SK-N-SH (cell line): Measurements from ENCODE around the gene SURF6. TPM values are rescaled to one million over a fixed set of nuclear protein-coding genes. Genes with fewer than 3 reads are reported as not detected.

Experiments used
- CTCF ChIA-PET: fragments of 300-600, 350-600 bp; formaldehyde crosslinking; extraction: SDS; loops from one replicate; lab custom pipeline; 2021; lab: Yijun Ruan, JAX
- POLR2A ChIA-PET: fragments of 350-600 bp; sonication (Branson Sonifier 250); formaldehyde crosslinking; extraction: SDS; loops from one replicate; lab custom pipeline; 2020; ENCODE audit warnings: antibody characterized with exemption, inconsistent platforms; lab: Yijun Ruan, JAX
- DNase-seq: peaks from one replicate; pipeline ENCODE4 v3.0.0; 2012
- H2AFZ ChIP-seq: fragments of 200-600 bp; sonication (generic); 2 replicates; pipeline ENCODE4 v1.8.1; 2016; ENCODE audit warnings: antibody characterized with exemption, mild to moderate bottlenecking, low read depth
- H3F3A ChIP-seq: fragments of 200-600 bp; sonication (generic); replicated peaks from 2 replicates; pipeline ENCODE3; 2016; ENCODE audit warnings: antibody characterized with exemption, mild to moderate bottlenecking; ENCODE audit not compliant: insufficient read depth
- H3K27ac ChIP-seq, 2 experiments: fragments of 200-500 bp in 1 of 2; fragments of 200-600 bp in 1 of 2; sonication (Bioruptor generic) in 1 of 2; sonication (generic), shearing (Covaris generic) in 1 of 2; 2 replicates each; pipeline versions ENCODE4 v1.5.1 to v1.6.1; 2014 to 2016; ENCODE audit warnings: low read depth in 2 of 2, inconsistent platforms in 1 of 2, low read length in 1 of 2, mild to moderate bottlenecking in 1 of 2, mixed read lengths in 1 of 2
- H3K27me3 ChIP-seq: fragments of 200-600 bp; sonication (generic), shearing (Covaris generic); 2 replicates; pipeline ENCODE4 v1.6.1; 2016; ENCODE audit warnings: mixed run types; ENCODE audit not compliant: insufficient read depth
- H3K36me3 ChIP-seq, 2 experiments: fragments of 200-500 bp in 1 of 2; fragments of 200-600 bp in 1 of 2; sonication (Bioruptor generic) in 1 of 2; sonication (generic) in 1 of 2; replicated peaks in 1 of 2; 2 replicates each; pipeline versions ENCODE3 to v1.5.1; 2014 to 2016; ENCODE audit warnings: low read length in 1 of 2, mild to moderate bottlenecking in 1 of 2; ENCODE audit not compliant: insufficient read depth in 2 of 2, control insufficient read depth in 1 of 2
- H3K4me1 ChIP-seq, 2 experiments: fragments of 200-500 bp in 1 of 2; fragments of 200-600 bp in 1 of 2; sonication (Bioruptor generic) in 1 of 2; sonication (generic), shearing (Covaris generic) in 1 of 2; 2 replicates each; pipeline versions ENCODE4 v1.5.1 to v1.6.1; 2014 to 2016; ENCODE audit warnings: low read depth in 1 of 2, low read length in 1 of 2, mixed run types in 1 of 2; ENCODE audit not compliant: insufficient read depth in 2 of 2, control insufficient read depth in 1 of 2
- H3K4me2 ChIP-seq: fragments of 200-600 bp; sonication (generic), shearing (Covaris generic); 2 replicates; pipeline ENCODE4 v1.6.1; 2017; ENCODE audit warnings: mixed run types
- H3K4me3 ChIP-seq, 2 experiments: fragments of 200-500 bp in 1 of 2; fragments of 200-600 bp in 1 of 2; sonication (Bioruptor generic) in 1 of 2; sonication (generic), shearing (Covaris generic) in 1 of 2; 2 replicates each; pipeline versions ENCODE4 v1.5.1 to v1.8.1; 2014 to 2016; ENCODE audit warnings: low read depth in 2 of 2, inconsistent platforms in 1 of 2, low read length in 1 of 2, mild to moderate bottlenecking in 1 of 2, mixed read lengths in 1 of 2, moderate library complexity in 1 of 2
- H3K79me2 ChIP-seq: fragments of 200-600 bp; sonication (generic); 2 replicates; pipeline ENCODE4 v1.8.1; 2017; ENCODE audit warnings: mild to moderate bottlenecking; ENCODE audit not compliant: insufficient read depth
- H3K9ac ChIP-seq: fragments of 200-600 bp; sonication (generic); 2 replicates; pipeline ENCODE4 v1.6.1; 2017; ENCODE audit warnings: mixed run types
- H3K9me2 ChIP-seq: fragments of 200-600 bp; sonication (generic); 2 replicates; pipeline ENCODE4 v1.6.1; 2017; ENCODE audit warnings: mixed run types
- H3K9me3 ChIP-seq: fragments of 200-600 bp; sonication (generic); 2 replicates; pipeline ENCODE4 v1.6.1; 2017; ENCODE audit warnings: mixed run types, mild to moderate bottlenecking, moderate library complexity
- H4K20me1 ChIP-seq: fragments of 200-600 bp; sonication (generic); 2 replicates; pipeline ENCODE4 v1.6.1; 2017; ENCODE audit warnings: mild to moderate bottlenecking, mixed run types; ENCODE audit not compliant: insufficient read depth
- ELF1 ChIP-seq: IDR thresholded peaks from 2 replicates; pipeline ENCODE4 v1.4.0; 2012
- EP300 ChIP-seq, 2 experiments: IDR thresholded peaks; 2 replicates each; pipeline versions ENCODE4 v1.4.0 to v1.6.1; 2012; ENCODE audit warnings: borderline replicate concordance in 1 of 2, low read depth in 1 of 2, low read length in 1 of 2
- EZH2phosphoT487 ChIP-seq: fragments of 200-600 bp; sonication (generic); IDR thresholded peaks from 2 replicates; pipeline ENCODE4 v1.6.1; 2017; ENCODE audit warnings: low read depth, mixed run types, mild to moderate bottlenecking, antibody characterized with exemption, moderate library complexity, borderline replicate concordance
- FOSL2 ChIP-seq: IDR thresholded peaks from 2 replicates; pipeline ENCODE4 v1.4.0; 2012; ENCODE audit warnings: low read depth, mild to moderate bottlenecking, moderate library complexity, borderline replicate concordance
- FOXJ3 ChIP-seq: sonication (generic); formaldehyde crosslinking; IDR thresholded peaks from 2 replicates; pipeline ENCODE4 v1.5.1; 2020; ENCODE audit warnings: mild to moderate bottlenecking, missing genetic modification reagents
- FOXM1 ChIP-seq: IDR thresholded peaks from 2 replicates; pipeline ENCODE4 v1.4.0; 2012; ENCODE audit warnings: low read depth, mild to moderate bottlenecking
- MXI1 ChIP-seq: IDR thresholded peaks from 2 replicates; pipeline ENCODE4 v1.6.1; 2012; ENCODE audit warnings: mild to moderate bottlenecking, low read depth, low read length, improper control_type of control experiment
- NFIC ChIP-seq: IDR thresholded peaks from 2 replicates; pipeline ENCODE4 v1.4.0; 2012; ENCODE audit warnings: borderline replicate concordance
- POLR2AphosphoS5 ChIP-seq: IDR thresholded peaks from 2 replicates; pipeline ENCODE4 v1.6.1; 2012; ENCODE audit warnings: low read depth, low read length
- RAD21 ChIP-seq: IDR thresholded peaks from 2 replicates; pipeline ENCODE4 v1.6.1; 2012; ENCODE audit warnings: mild to moderate bottlenecking, low read length
- SIN3A ChIP-seq: IDR thresholded peaks from 2 replicates; pipeline ENCODE4 v1.6.1; 2012; ENCODE audit warnings: low read depth, mild to moderate bottlenecking, low read length, moderate library complexity, borderline replicate concordance
- SMC3 ChIP-seq: IDR thresholded peaks from 2 replicates; pipeline ENCODE4 v1.6.1; 2012; ENCODE audit warnings: low read depth, low read length, improper control_type of control experiment
- TAF1 ChIP-seq: IDR thresholded peaks from 2 replicates; pipeline ENCODE4 v1.6.1; 2012; ENCODE audit warnings: low read depth, mild to moderate bottlenecking, low read length, moderate library complexity, borderline replicate concordance
- TCF12 ChIP-seq: IDR thresholded peaks from 2 replicates; pipeline ENCODE4 v1.4.0; 2012
- YY1 ChIP-seq: IDR thresholded peaks from 2 replicates; pipeline ENCODE4 v1.4.0; 2012; ENCODE audit warnings: low read depth, mild to moderate bottlenecking
- WGBS: methylation state at CpG from one replicate; pipeline ENCODE4 v1.1.6; 2017; ENCODE audit warnings: low lambda C conversion rate; 5-methylcytosine and 5-hydroxymethylcytosine counted together
- polyA plus RNA-seq, 3 experiments: library from polyadenylated mRNA; depleted of rRNA; stranded (reverse); fragments of >200 nt; gene quantifications; 2 replicates each; pipeline ENCODE4 v1.2.3, GENCODE V29; 2012
- TF ChIP-seq, protein P1 (sequence below): IDR thresholded peaks from 2 replicates; pipeline ENCODE4 v1.4.0; 2012; ENCODE audit warnings: low read depth
- TF ChIP-seq, protein P2 (sequence below): IDR thresholded peaks from 2 replicates; pipeline ENCODE4 v1.4.0; 2012; ENCODE audit warnings: low read depth, borderline replicate concordance
- TF ChIP-seq, protein P3 (sequence below): IDR thresholded peaks from 2 replicates; pipeline ENCODE4 v1.4.0; 2012; ENCODE audit warnings: low read depth, borderline replicate concordance
- TF ChIP-seq, protein P4 (sequence below): IDR thresholded peaks from 2 replicates; pipeline ENCODE4; 2012

Gene SURF6
- polyA plus RNA-seq, 1 of the 3 experiments (the other 2 are of a cell fraction), result 44.5 TPM

DNA sequence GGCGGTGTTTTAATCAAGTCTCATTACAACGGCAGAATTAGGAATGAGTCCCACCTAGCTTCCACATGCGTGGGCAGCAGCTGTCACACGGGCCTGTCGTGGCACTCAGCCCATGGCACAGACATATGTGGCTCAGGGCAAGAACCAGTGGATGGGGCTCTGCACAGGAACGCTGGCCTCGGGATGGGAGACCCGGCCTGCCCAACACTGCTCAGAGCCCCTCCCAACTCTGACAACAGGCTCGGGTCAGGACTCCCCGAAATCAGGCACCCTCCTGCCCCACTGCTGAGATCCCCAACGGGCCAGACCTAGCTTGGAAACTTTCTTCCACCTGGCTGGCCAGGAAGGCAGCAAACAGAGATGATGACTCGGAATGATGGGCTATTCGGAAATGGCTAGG is 4.9 kb upstream of the SURF6 start:
- Histone ChIP-seq H3K9me3 (no peaks in the 10 kb centered on the region), H3F3A (peaks cover 6% of the 10 kb centered on the region), H3K4me1 (peaks cover 0 to 5% of the 10 kb centered on the region in 2 experiments; a peak in 1 of 4 replicates), H4K20me1 (peaks cover 1% of the 10 kb centered on the region; the same call in 1 of the 2 replicates), H3K4me3 (no peak overlapping the region), H2AFZ (no peak overlapping the region), H3K4me2 (no peak overlapping the region), H3K9ac (no peak overlapping the region), H3K9me2 (no peaks in the 10 kb centered on the region), H3K27ac (no peak overlapping the region), H3K79me2 (peaks cover 7% of the 10 kb centered on the region), H3K27me3 (no peaks in the 10 kb centered on the region), H3K36me3 (peaks cover 20 to 65% of the 10 kb centered on the region in 2 experiments)
- 98% methylated on average over 11 of the region's 13 CpGs for WGBS
- no peak for DNase-seq
- ChIA-PET CTCF (interaction anchor here (1.5 to 2.6 kb wide), 2 partner anchors 10 to 17 kb away, joined by 4 to 13 read pairs; no protein-coding TSS in a partner anchor), POLR2A (no interaction called here)
- no peak for TF ChIP-seq EP300 (IDR thresholded peaks at IDR 0.05; ENCODE audit: borderline replicate concordance in 1 of 2, low read depth in 1 of 2, low read length in 1 of 2)
- TF ChIP-seq, protein P1, sequence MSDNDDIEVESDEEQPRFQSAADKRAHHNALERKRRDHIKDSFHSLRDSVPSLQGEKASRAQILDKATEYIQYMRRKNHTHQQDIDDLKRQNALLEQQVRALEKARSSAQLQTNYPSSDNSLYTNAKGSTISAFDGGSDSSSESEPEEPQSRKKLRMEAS, result no peak
- no peak for TF ChIP-seq SMC3
- TF ChIP-seq, protein P2, sequence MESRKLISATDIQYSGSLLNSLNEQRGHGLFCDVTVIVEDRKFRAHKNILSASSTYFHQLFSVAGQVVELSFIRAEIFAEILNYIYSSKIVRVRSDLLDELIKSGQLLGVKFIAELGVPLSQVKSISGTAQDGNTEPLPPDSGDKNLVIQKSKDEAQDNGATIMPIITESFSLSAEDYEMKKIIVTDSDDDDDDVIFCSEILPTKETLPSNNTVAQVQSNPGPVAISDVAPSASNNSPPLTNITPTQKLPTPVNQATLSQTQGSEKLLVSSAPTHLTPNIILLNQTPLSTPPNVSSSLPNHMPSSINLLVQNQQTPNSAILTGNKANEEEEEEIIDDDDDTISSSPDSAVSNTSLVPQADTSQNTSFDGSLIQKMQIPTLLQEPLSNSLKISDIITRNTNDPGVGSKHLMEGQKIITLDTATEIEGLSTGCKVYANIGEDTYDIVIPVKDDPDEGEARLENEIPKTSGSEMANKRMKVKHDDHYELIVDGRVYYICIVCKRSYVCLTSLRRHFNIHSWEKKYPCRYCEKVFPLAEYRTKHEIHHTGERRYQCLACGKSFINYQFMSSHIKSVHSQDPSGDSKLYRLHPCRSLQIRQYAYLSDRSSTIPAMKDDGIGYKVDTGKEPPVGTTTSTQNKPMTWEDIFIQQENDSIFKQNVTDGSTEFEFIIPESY, result no peak
- no peak for TF ChIP-seq TAF1
- no peak for TF ChIP-seq EZH2phosphoT487
- TF ChIP-seq SIN3A, result no peak
- TF ChIP-seq, all 33 proteins: peak for 0

DNA sequence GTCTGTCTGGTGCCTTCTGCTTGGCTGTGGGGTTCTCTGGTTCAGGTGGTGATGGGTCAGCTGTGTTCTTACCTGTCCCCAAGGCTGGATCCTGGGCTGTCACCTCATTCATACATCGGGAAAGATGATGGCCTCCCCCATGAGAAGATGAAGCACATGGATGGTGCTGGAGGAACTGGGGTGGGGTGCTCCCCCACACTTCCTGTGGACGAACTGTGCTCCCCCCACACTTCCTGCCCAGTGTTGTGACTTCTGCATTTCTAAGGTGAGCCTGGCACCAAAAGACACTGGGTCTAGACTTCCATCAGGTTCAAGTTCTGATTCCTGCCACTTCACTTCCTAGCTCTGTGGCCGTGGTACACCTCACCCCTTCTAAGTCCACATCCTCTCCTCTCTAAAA is 4.3 kb upstream of the SURF6 start:
- Histone ChIP-seq H4K20me1 (no peaks in the 10 kb centered on the region), H3F3A (peaks cover 6% of the 10 kb centered on the region), H3K9me2 (no peaks in the 10 kb centered on the region), H3K4me1 (peaks cover 0 to 4% of the 10 kb centered on the region in 2 experiments; a peak in 1 of 4 replicates), H3K9ac (no peak overlapping the region), H3K4me3 (no peak overlapping the region), H3K9me3 (no peaks in the 10 kb centered on the region), H3K27me3 (no peaks in the 10 kb centered on the region), H3K79me2 (peaks cover 7% of the 10 kb centered on the region), H2AFZ (no peak overlapping the region), H3K4me2 (no peak overlapping the region), H3K36me3 (peaks cover 20 to 60% of the 10 kb centered on the region in 2 experiments), H3K27ac (no peak overlapping the region)
- ChIA-PET CTCF (interaction anchor here (1.8 to 2.6 kb wide), 2 partner anchors 11 to 154 kb away, joined by 5 to 13 read pairs; no protein-coding TSS in a partner anchor), POLR2A (interaction anchor here (1.2 kb wide), 1 partner anchor 8 kb away, joined by 4 read pairs; the partner anchor contains the start of genes MED22 and RPL7A)
- no peak for DNase-seq
- 88% methylated on average over 3 of the region's 3 CpGs for WGBS
- TF ChIP-seq TCF12 (no peak), FOXM1 (no peak), FOSL2 (no peak), POLR2AphosphoS5 (no peak), YY1 (no peak), MXI1 (no peak), SMC3 (no peak), FOXJ3 (no peak), EP300 (IDR thresholded peaks at IDR 0.05; ENCODE audit: borderline replicate concordance in 1 of 2, low read depth in 1 of 2, low read length in 1 of 2) (no peak), ELF1 (no peak), TAF1 (no peak), RAD21 (no peak), NFIC (no peak)
- TF ChIP-seq, protein P3, sequence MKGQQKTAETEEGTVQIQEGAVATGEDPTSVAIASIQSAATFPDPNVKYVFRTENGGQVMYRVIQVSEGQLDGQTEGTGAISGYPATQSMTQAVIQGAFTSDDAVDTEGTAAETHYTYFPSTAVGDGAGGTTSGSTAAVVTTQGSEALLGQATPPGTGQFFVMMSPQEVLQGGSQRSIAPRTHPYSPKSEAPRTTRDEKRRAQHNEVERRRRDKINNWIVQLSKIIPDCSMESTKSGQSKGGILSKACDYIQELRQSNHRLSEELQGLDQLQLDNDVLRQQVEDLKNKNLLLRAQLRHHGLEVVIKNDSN, result no peak
- TF ChIP-seq, protein P4, sequence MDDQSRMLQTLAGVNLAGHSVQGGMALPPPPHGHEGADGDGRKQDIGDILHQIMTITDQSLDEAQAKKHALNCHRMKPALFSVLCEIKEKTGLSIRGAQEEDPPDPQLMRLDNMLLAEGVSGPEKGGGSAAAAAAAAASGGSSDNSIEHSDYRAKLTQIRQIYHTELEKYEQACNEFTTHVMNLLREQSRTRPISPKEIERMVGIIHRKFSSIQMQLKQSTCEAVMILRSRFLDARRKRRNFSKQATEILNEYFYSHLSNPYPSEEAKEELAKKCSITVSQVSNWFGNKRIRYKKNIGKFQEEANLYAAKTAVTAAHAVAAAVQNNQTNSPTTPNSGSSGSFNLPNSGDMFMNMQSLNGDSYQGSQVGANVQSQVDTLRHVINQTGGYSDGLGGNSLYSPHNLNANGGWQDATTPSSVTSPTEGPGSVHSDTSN, result no peak
- TF ChIP-seq, protein P2, result no peak
